ENCODE measurements around the gene SLC1A4.

- no peak for TF ChIP-seq SUZ12 (IDR thresholded peaks at IDR 0.05; ENCODE audit: extremely low read depth, insufficient read depth, insufficient read length)
- no peak for TF ChIP-seq ZNF274 (IDR thresholded peaks at IDR 0.05; ENCODE audit: low read depth, low read length)
Measured at GRCh38 chr2:65053199-65053598, 64.0 kb downstream of the SLC1A4 start.

Measured in NT2/D1 (cell line).